Fibroblast of skin of left quadriceps (primary cell): ENCODE data around the gene PCP4.
"Not testable (repeated sequence)": the region's sequence is repeated elsewhere in the genome, so short reads cannot be mapped to it uniquely, and the experiment has no call there.

Source experiments
- DNase-seq, 2 experiments: peaks; one replicate each; pipeline ENCODE4 v3.0.0-alpha.2; 2013; ENCODE audit warnings: low read depth in 2 of 2

PCP4 gene

GRCh38 chr21:39866093-39866492 is 1.1 kb upstream of the PCP4 start:
- no peak for DNase-seq

DNA sequence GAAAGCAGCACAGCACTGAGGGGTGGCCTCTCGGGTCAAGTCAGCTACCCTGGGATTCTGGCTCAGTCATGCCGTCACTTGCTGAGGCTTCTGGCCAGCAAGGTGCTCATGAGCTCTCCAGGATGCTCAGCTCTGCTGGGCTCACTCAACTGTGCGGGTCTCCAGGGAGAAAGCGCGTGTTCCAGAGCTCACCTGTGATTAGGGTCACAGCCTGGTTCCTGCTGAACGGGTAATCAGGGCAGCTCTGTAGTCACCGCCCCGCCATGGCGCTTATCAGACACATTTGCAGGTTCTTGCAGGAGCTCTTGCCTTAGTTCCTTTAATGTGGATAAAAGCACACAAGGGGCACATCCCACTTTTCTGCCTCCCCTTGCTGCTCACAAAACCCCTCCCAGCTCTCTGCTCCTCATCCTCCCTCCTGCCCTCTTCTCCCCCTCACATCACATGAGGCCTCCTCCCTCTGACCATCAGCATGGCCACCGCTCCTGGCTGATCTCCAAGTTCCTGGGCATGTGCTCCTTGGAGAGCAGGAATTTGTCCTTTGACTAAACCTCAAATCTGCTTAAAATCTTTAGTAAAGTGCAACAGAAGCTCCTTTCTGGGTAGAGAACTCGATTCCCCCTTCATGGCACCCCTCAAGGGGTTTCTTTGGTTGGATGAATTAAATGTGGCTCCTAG is 2.0 kb downstream of the PCP4 start:
- no peak for DNase-seq

GRCh38 chr21:39873687-39874086 is 6.4 kb downstream of the PCP4 start:
- no peak for DNase-seq

DNA sequence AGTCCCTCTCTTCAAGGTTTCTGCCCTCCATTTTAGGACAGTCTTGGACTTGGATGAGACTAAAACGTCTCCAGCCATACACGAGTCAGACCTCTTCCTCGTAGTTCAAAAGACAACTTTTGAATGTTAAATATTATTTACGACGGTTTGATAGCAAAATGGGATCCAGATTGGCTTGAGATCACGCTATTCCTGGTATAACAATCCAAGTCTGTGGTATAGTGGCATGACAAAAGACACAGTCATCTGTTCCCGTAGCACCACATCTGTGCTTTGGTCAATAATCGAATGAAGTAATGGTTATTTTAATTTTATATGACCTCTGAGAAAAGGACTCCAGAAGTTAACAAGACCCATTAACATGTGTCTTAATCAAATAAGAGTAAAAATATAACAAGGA is 7.0 kb downstream of the PCP4 start:
- peak; percentile 14 to 21 for DNase-seq

DNA sequence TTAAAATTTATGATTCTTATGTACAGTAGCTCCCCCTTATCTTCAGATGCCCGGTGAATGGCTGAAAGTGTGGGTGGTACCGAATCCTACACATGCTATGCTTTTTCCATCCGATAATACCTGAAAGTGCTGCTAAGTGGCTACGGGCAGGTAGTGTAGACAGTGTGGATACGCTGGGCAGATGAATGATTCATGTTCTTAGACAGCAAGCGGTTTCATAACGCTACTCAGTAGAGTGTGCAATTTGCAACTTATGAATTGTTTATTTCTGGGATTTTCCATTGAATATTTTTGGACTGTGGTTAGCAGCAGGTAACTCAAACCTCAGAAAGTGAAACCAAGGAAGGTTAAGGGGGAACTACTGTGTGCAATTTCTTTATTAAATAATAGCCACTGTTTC is 7.5 kb downstream of the PCP4 start:
- DNase-seq, result no peak

DNA sequence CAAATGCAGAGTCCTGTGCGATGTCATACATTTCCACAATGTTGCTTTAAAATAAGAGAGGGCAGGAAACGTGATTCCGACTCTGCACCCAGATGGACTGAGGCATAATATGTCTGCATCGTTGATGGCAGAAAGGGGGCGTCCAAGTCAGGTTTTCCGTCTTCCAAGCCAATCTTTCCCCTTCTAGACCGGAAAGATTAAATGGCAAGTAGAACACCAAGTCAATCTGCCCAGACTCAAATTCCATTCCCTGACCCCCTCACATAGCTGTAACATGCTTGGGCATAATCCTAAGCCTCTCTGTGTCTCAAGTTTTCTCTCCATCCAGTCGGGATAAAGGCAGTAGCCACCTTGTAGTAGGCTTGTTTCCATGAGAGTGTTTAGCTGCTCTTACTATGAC is 14.4 kb downstream of the PCP4 start:
- DNase-seq, result no peak

- no peak for DNase-seq
These were observed 15.1 kb downstream of the PCP4 start for GRCh38 chr21:39882151-39882838.

- no peak for DNase-seq
These were observed 15.6 kb downstream of the PCP4 start for GRCh38 chr21:39882839-39883195.

DNA sequence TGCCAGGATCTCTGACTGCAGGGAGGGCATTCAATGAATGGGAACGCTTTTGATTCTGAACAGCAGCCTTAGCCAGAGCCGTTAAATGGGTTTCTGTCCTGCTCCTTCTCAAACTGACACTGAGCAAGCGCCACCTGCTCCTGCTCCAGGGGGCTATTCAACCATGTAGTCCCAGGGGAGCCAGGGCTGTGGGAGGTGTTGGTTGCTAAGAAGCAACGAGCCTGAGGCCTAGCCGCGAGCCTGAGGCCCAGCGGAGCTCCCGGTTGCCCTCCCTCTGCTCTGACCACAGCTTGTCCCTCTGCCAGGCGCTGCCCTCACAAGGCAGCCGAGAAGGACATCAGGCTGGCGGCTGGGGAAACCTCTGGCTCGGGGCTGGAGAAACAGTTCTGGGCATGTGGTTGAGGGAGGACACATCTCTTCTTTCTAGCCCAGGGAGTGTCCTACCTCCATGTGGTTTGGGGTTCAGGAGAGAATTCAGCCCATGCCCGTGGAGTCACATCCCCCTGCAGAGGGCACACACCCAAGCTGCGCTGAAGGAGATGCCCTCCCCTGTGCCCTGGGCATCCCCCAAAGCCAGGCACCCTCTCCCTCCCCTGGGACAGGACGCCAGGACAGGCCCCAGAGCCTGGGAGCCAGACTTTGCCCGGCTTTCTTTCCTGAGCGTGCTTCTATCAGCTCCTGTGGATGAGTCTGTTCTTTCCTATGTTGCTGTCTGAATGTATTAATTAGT is 18.0 kb downstream of the PCP4 start:
- no peak for DNase-seq

DNA sequence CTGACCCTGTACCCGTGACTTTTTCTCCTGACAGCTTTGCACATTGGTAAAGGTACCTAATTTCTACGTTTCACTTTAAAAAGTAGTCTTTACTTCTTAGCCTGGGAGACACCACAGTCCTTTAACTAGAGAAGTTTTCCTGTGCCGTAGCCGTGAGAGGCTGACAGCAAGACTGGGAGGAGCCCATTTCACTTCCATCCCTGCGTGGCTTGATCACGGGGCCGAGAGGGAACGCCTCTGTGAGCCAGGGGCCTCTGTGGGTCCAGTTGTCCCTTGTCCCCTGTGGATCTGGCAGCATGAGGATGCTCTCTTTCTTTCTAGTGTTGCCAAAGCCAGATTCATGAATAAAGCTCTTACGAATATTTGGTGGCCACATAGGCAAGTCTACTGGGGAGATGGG is 21.6 kb downstream of the PCP4 start:
- no peak for DNase-seq

DNA sequence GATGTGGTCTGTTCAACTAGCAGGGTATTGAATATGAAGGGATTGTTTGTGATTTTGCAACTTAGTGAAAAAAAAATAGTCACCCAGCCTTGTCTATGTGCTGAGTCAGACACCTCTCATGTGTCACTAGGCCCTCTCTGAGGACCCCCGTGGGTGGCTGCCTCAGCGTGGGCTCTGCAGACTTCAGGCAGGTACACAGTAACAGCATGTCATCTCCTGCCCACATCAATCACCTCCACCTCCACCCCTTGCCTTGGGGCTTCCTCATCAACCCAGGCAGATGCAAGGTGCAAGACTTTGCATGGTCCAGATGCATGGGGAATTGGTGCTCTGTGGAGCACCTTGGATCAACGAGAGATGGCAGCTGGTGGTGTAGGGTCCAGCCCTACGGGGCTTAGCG is 23.9 kb downstream of the PCP4 start:
- no peak for DNase-seq

GRCh38 chr21:39891863-39892262 is 24.6 kb downstream of the PCP4 start:
- not testable (repeated sequence) for DNase-seq

DNA sequence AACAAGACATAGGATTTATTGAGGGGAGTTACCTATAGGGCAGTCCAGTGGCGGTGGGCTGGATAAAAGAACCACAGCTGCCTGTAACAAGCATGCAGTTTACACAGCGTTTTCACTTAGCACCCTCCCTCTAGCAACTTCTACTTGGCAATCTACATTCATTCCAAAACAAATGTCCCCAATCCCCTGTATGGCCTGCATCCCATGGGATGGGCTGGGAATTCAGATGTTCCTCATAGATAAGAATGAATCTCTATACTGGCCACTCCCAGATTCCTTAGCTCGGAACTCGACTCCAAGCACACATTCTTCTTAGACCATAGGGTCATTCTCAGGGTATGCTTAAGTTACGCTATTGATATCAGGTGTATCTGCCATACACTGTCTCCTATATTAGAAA is 33.3 kb downstream of the PCP4 start:
- DNase-seq, result no peak

- no peak for DNase-seq
These were observed 33.7 kb downstream of the PCP4 start for GRCh38 chr21:39900911-39901310.

- DNase-seq, result no peak
These were observed 35.7 kb downstream of the PCP4 start for GRCh38 chr21:39902986-39903385.

DNA sequence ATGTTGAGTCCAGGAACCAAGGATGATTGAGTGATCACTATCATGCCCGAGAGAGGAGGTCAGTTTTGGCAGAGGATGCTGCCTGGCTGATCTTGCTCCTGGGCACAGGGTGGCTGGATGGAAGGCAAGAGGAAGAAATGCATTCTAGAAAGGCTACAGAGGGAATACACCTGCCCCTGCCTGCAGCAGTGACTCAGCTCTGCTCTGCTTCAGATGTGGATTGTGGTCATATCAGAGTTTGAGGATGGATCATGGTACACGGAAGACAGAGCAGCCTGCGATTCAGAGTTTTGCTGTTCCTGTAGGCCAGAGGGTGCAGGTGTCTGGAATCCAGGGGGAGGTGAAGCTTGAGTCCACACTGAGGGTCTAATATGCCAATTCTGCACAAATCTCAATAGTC is 37.2 kb downstream of the PCP4 start:
- DNase-seq, result no peak

DNA sequence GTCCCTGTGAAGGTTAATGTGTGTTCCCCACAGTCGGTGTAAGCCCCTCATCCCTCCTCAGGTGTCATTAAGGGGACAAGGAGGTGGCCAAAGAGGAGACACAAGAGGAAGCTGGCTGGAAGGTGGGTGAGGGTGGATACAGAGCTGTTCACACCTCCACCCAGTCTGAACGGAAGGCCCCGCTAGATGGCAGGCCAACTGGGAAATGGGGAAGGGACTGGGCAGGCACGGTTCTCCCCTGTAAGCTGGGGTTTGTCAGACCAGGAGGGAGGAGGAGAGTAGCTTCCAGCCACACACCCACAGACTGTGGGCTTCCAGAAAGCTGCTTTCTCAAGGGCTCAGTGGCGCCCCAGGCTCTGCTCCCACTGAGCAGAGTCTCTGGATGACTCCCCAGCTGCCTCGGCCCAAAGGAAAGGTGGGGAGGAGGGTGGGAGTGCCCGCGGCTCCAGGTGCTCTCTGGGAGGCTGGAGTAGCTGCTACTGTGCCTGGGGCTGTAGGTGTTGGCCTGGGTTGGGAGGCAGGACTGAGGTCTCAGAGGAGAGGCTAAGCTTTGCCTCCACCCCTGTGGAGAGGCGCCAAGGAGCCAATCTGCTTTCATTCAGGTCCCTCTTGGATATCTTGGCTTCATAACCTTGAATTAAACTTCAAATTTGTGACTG is 41.2 kb downstream of the PCP4 start:
- no peak for DNase-seq

- DNase-seq, result no peak
These were observed 44.3 kb downstream of the PCP4 start for GRCh38 chr21:39911286-39912199.

- no peak for DNase-seq
These were observed 46.6 kb downstream of the PCP4 start for GRCh38 chr21:39913706-39914305.

DNA sequence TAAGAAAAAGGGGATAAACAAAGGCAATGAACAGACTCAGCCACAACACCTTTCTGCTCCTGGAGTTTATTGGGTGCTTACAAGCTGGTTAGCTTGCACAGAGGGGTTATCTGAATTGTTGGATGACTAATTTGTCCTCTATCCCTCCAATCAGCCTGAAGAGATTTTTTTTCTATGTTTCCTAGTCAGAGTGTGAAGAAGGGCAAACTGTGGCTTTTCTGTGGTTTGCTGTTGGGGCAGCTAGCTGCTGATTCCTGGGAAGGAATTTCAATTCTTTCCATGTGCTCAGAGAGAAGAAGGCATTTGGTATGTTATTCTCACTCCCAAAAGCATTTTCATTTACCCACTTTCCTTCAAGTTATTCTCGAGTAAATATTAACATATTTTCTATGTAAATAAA is 48.6 kb downstream of the PCP4 start:
- peak; percentile 14 to 21 for DNase-seq

DNA sequence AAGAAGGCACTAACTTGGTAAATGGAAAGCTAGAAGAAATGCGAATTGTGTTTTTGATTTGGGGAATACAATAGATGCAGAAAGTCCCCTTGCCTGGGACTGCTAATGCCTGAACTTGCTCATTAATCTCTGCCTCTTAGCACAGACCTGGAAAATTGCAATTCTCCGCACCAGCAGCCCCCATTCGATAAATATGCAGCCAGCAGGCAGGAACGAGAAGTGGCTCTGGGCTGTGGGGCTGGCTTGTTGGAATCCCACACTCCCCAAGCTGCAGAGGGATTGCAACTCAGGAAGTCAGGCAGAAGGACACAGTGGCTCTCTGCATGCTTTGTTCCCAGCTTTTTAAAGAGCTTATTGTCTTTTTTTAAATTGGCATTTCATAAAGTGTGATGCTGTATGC is 51.3 kb downstream of the PCP4 start:
- DNase-seq, result no peak
